Kidney epithelial cell (primary cell): Measurements from ENCODE around the gene PTTG1IP. TPM values are rescaled to one million over a fixed set of nuclear protein-coding genes. Genes with fewer than 3 reads are reported as not detected.

ENCODE experiments used
- DNase-seq: peaks from one replicate; pipeline ENCODE4 v3.0.0-alpha.2; 2010; ENCODE audit warnings: low read depth
- H3K27me3 ChIP-seq: 2 replicates; pipeline ENCODE4 v1.6.0; 2011; ENCODE audit warnings: low read length; ENCODE audit not compliant: control insufficient read depth, insufficient read depth
- H3K36me3 ChIP-seq: 2 replicates; pipeline ENCODE4 v1.5.1; 2011; ENCODE audit warnings: low read length; ENCODE audit not compliant: control insufficient read depth, insufficient read depth
- H3K4me3 ChIP-seq: 2 replicates; pipeline ENCODE4 v1.5.1; 2011; ENCODE audit warnings: low read depth, mild to moderate bottlenecking, control low read depth, low read length
- CTCF ChIP-seq: IDR thresholded peaks from 2 replicates; pipeline ENCODE4 v1.5.1; 2011; ENCODE audit warnings: mild to moderate bottlenecking, moderate library complexity, low read length, control low read depth, inconsistent platforms; ENCODE audit not compliant: insufficient read depth, poor library complexity, severe bottlenecking
- total RNA-seq: library from RNA; depleted of rRNA; stranded (reverse); fragments of >200 nt; gene quantifications from 2 replicates; pipeline ENCODE4 v1.2.3, GENCODE V29; 2015

The PTTG1IP gene
- total RNA-seq, 1 donor from 2014 or later, result 538 TPM

GRCh38 chr21:44853601-44854390 is 19.7 kb downstream of the PTTG1IP start:
- Histone ChIP-seq H3K27me3 (no peaks in the 10 kb centered on the region), H3K4me3 (no peak overlapping the region), H3K36me3 (peaks cover 11% of the 10 kb centered on the region)
- DNase-seq, result no peak
- no peak for TF ChIP-seq CTCF

DNA sequence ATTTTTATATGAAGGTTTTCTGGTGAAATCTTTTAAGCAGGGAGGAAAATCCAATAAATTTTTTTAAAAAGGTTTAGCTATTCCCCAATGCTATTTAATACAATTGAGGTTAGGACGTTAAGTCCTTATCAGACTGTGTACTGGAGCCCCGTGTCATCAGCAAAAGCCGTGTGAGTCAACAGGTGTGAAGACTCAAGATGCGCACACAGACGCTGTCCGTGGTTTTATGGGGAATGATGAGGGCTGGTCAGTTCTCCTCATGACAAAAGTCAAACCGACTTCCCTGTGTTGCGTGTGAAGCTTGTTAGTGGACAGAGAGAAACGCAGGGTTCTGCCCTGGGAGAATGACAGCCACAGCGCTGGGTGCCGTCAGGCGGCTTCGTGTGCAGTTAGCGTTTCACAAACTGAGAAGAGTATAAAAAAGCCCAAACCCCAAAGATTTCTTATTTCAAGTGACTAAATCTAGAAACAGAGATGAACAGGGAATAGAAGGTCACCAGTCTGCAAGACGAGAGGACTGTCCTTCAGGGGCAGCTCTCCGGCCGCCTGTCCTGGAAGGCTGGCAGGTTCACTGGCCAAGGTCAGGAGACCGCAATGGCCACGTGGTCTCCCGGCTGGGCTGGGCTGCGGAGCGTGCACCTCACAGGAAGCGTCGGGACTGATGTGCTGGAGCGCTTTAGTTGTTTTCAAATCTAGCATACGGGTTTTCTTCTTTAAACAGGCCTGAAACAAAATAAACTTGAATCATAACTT is 22.4 kb downstream of the PTTG1IP start:
- peaks cover 2% of the 10 kb centered on the region for H3K27me3 ChIP-seq
- H3K4me3 ChIP-seq, result no peak overlapping the region
- peaks cover 7% of the 10 kb centered on the region for H3K36me3 ChIP-seq
- no peak for DNase-seq
- TF ChIP-seq CTCF, result no peak

- peaks cover 5% of the 10 kb centered on the region for H3K27me3 ChIP-seq
- peaks cover 7% of the 10 kb centered on the region for H3K36me3 ChIP-seq
- no peak for DNase-seq
- TF ChIP-seq CTCF, result no peak
- no peak overlapping the region for H3K4me3 ChIP-seq
These were observed 23.2 kb downstream of the PTTG1IP start for GRCh38 chr21:44850208-44850800.

DNA sequence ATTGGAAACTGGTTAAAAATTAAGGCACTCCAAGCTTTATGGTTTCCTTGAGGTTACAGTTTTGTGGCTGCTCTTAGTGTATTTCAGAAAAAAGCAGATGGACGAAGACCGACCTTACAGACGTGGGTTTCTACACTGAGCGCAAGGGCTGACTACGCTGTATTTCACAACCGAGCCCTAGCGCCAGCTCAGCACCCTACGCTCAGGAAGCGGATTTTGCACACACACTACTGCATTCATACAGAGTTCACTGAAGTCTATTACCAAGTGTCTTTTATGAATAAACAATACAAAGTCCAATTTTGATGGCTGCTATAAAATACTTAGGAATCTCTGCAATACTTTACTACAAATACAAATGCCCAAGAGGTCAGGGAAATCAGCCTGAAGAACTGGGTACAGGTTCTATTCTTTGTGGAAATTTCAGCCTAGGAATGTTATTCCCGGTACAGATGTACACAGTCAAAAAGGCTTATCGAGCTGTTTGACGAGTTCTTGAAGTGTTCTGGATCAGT is 23.8 kb downstream of the PTTG1IP start:
- no peak overlapping the region for H3K4me3 ChIP-seq
- TF ChIP-seq CTCF, result no peak
- peaks cover 5% of the 10 kb centered on the region for H3K27me3 ChIP-seq
- peaks cover 7% of the 10 kb centered on the region for H3K36me3 ChIP-seq
- no peak for DNase-seq

GRCh38 chr21:44848821-44849521 is 24.5 kb downstream of the PTTG1IP start:
- Histone ChIP-seq H3K4me3 (no peak overlapping the region), H3K36me3 (peaks cover 7% of the 10 kb centered on the region), H3K27me3 (peaks cover 9% of the 10 kb centered on the region)
- DNase-seq, result no peak
- TF ChIP-seq CTCF, result no peak
